ENCODE data around the gene PTPRF. TPM values are rescaled to one million over a fixed set of nuclear protein-coding genes. Genes with fewer than 3 reads are reported as not detected.

Gene PTPRF
- total RNA-seq, 1 donor from 2014 or later: 66.7 TPM

DNA sequence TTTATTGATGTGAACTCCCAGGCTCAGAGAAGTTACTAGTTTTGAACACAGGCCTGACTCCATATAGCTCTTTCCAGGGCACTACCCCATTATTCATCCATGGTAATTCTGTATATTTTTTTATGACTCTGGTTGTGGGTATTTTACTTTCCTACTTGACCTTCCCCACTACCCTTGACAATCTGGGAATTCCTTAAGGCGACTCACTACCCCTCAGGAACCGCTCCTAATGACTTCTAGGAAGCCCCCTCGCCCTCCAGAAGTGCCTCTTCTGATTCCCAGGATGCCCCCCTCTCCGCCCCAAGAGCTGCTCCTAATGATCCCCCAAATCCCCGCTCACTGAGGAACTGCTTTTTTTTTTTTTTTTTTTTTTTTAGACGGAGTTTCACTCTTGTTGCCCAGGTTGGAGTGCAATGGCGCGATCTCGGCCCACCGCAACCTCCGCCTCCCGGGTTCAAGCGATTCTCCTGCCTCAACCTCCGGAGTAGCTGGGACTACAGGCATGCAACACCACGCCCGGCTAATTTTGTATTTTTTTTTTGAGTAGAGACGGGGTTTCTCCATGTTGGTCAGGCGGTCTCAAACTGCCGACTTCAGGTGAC lies 118.3 kb downstream of the PTPRF start:
- TF ChIP-seq, protein P1, sequence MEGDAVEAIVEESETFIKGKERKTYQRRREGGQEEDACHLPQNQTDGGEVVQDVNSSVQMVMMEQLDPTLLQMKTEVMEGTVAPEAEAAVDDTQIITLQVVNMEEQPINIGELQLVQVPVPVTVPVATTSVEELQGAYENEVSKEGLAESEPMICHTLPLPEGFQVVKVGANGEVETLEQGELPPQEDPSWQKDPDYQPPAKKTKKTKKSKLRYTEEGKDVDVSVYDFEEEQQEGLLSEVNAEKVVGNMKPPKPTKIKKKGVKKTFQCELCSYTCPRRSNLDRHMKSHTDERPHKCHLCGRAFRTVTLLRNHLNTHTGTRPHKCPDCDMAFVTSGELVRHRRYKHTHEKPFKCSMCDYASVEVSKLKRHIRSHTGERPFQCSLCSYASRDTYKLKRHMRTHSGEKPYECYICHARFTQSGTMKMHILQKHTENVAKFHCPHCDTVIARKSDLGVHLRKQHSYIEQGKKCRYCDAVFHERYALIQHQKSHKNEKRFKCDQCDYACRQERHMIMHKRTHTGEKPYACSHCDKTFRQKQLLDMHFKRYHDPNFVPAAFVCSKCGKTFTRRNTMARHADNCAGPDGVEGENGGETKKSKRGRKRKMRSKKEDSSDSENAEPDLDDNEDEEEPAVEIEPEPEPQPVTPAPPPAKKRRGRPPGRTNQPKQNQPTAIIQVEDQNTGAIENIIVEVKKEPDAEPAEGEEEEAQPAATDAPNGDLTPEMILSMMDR (IDR thresholded peaks at IDR 0.05): no peak
- DNase-seq (ENCODE audit: low spot score): no peak
- no peaks in the 10 kb centered on the region for H3K9me3 Mint-ChIP-seq (ENCODE audit: low read depth)
- H3K27ac Mint-ChIP-seq (ENCODE audit: unreplicated experiment): peak overlapping the region; percentile 99
- H3K36me3 Mint-ChIP-seq (ENCODE audit: low read depth): peaks cover 6% of the 10 kb centered on the region
- H3K4me3 Mint-ChIP-seq (ENCODE audit: unreplicated experiment): peak overlapping the region; percentile 99
- H3K4me1 Mint-ChIP-seq (ENCODE audit: low read depth): peaks cover 33% of the 10 kb centered on the region
- H3K27me3 Mint-ChIP-seq (ENCODE audit: low read depth): peaks cover 10% of the 10 kb centered on the region

DNA sequence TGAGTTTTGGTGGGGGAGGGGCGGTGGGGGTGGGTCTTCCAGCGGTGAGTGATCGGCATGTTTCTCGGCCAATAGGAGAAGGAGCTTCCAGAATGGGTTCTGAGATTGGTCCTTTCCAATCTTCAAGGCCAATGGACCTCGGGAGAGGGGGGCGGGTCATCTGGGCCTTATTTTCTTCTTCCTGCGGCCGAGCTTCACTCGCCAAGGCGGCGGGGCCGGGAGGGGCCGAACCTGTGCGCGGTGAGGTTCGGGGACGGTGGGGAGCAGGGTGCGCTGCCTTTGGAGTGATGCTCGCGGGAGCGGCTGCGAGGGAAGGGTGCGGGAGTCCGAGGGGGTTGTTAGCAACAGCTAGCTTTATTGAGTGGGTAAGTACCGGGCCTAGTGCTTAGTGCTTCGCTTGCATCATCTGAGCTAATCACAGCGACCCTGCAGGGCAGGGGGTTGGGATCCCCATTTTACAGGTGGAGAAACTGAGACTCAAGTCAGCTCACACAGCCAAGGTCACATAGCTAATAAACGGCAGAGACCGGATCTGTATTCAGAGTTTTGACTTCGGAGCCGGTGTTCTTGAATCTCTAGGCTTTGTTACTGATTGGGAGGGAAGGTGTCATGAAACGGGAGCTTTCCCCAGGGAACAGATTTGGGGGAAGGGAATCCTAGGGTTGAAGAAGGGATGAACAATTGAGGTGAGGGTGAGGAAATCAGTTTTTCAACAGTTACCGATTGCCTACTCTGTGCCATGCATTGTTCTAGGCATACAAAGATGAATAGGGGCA lies 119.8 kb downstream of the PTPRF start:
- Mint-ChIP-seq H3K27me3 (ENCODE audit: low read depth) (no peaks in the 10 kb centered on the region), H3K4me3 (ENCODE audit: unreplicated experiment) (peak overlapping the region; percentile 99), H3K4me1 (ENCODE audit: low read depth) (peaks cover 33% of the 10 kb centered on the region), H3K36me3 (ENCODE audit: low read depth) (peaks cover 14% of the 10 kb centered on the region), H3K9me3 (ENCODE audit: low read depth) (no peaks in the 10 kb centered on the region), H3K27ac (ENCODE audit: unreplicated experiment) (peak overlapping the region; percentile 99)
- peak; percentile 95 for DNase-seq (ENCODE audit: low spot score)
- TF ChIP-seq, protein P1 (IDR thresholded peaks at IDR 0.05): no peak

DNA sequence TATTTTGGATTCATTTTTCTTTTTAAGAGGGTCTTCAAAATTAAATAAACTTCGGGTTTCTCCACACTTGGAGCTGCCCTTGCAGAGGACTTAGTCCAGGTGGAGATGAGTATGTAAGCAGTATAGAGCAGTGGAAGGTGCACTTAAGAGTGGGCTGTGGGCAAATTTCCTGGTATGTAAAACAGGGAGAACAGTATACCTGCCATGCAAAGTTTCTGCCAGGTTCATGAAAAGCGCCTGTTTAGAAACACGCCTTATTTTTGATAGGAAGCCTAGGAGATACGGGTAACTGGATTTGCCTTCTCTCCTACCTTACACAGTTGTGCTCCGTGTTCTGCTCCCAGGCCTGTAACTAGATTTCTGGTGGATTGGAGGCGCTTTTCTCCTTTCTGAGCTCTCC lies 120.5 kb downstream of the PTPRF start:
- H3K27ac Mint-ChIP-seq (ENCODE audit: unreplicated experiment): peak overlapping the region; percentile 66
- H3K4me1 Mint-ChIP-seq (ENCODE audit: low read depth): peaks cover 33% of the 10 kb centered on the region
- TF ChIP-seq, protein P1 (IDR thresholded peaks at IDR 0.05): no peak
- H3K9me3 Mint-ChIP-seq (ENCODE audit: low read depth): no peaks in the 10 kb centered on the region
- no peaks in the 10 kb centered on the region for H3K27me3 Mint-ChIP-seq (ENCODE audit: low read depth)
- H3K36me3 Mint-ChIP-seq (ENCODE audit: low read depth): peaks cover 20% of the 10 kb centered on the region
- DNase-seq (ENCODE audit: low spot score): no peak
- peak overlapping the region; percentile 99 for H3K4me3 Mint-ChIP-seq (ENCODE audit: unreplicated experiment)

DNA sequence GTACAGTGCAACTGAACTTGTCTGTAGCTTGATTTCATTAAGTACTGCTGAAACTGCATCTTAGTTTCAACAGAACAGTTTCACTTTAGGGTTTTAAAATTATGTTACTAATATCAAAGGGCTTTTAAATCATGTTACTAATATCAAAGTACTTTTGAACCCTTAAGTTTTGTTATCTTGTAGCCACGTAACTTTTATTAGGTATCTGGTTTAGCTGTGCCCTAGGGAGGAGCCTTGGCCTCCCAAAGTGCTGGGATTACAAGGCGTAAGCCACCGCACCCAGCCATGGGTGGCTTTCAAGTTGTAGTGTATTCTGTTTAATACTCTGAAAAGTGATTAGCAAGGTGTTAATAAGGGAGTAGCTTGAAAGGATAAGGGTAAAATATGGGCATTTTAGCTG lies 121.2 kb downstream of the PTPRF start:
- Mint-ChIP-seq H3K4me3 (ENCODE audit: unreplicated experiment) (peak overlapping the region; percentile 99), H3K9me3 (ENCODE audit: low read depth) (no peaks in the 10 kb centered on the region), H3K27me3 (ENCODE audit: low read depth) (no peaks in the 10 kb centered on the region), H3K36me3 (ENCODE audit: low read depth) (peaks cover 24% of the 10 kb centered on the region), H3K27ac (ENCODE audit: unreplicated experiment) (peak overlapping the region; percentile 66), H3K4me1 (ENCODE audit: low read depth) (peaks cover 33% of the 10 kb centered on the region)
- TF ChIP-seq, protein P1 (IDR thresholded peaks at IDR 0.05): no peak
- DNase-seq (ENCODE audit: low spot score): no peak

DNA sequence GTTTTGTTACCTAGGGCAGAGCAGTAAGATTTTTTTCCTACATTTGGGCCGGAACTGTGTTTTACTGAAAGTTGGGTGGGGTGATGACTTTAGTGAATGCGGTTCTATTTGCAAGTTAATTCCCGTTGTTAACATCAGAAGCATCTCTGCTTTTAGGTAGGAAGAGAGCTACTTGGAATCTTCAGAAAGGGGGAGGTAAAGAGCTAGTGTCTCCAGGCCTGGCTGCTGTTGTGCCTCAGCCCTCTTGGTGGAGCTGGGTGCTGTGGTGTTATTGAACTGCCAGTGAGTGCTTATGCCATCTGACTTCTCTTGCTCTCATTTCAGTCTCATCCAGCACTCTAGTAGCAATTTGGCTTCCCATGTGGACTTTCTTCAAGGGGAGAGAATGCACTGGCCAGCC lies 122.7 kb downstream of the PTPRF start:
- Mint-ChIP-seq H3K9me3 (ENCODE audit: low read depth) (no peaks in the 10 kb centered on the region), H3K27me3 (ENCODE audit: low read depth) (no peaks in the 10 kb centered on the region), H3K27ac (ENCODE audit: unreplicated experiment) (peak overlapping the region; percentile 58), H3K4me3 (ENCODE audit: unreplicated experiment) (no peak overlapping the region), H3K4me1 (ENCODE audit: low read depth) (peaks cover 33% of the 10 kb centered on the region), H3K36me3 (ENCODE audit: low read depth) (peaks cover 26% of the 10 kb centered on the region)
- TF ChIP-seq, protein P1 (IDR thresholded peaks at IDR 0.05): peak; percentile 60
- DNase-seq (ENCODE audit: low spot score): no peak
